HEK293 (cell line): ENCODE data around the gene GNB2.

Source experiments
- GLI4 ChIP-seq: fragments of 450-650 bp; formaldehyde crosslinking; IDR thresholded peaks from 2 replicates; pipeline ENCODE4 v1.5.1; 2016; ENCODE audit warnings: missing biosample characterization, missing genetic modification characterization
- KLF16 ChIP-seq: fragments of 450-650 bp; formaldehyde crosslinking; IDR thresholded peaks from 2 replicates; pipeline ENCODE4 v1.5.1; 2017; ENCODE audit warnings: missing biosample characterization, missing genetic modification characterization
- KLF9 ChIP-seq: fragments of 450-650 bp; formaldehyde crosslinking; IDR thresholded peaks from 2 replicates; pipeline ENCODE4 v1.5.1; 2016; ENCODE audit warnings: missing biosample characterization, missing genetic modification characterization, low read depth
- MZF1 ChIP-seq: fragments of 450-650 bp; formaldehyde crosslinking; IDR thresholded peaks from 2 replicates; pipeline ENCODE4 v1.5.1; 2017; ENCODE audit warnings: missing biosample characterization, missing genetic modification characterization, borderline replicate concordance
- REPIN1 ChIP-seq: fragments of 450-650 bp; formaldehyde crosslinking; IDR thresholded peaks from 2 replicates; pipeline ENCODE4 v1.5.1; 2017; ENCODE audit warnings: missing biosample characterization, missing genetic modification characterization, low read depth
- REST ChIP-seq: fragments of 450-650 bp; formaldehyde crosslinking; IDR thresholded peaks from 2 replicates; pipeline ENCODE4 v1.5.1; 2016; ENCODE audit warnings: missing biosample characterization, missing genetic modification characterization
- SP2 ChIP-seq: fragments of 450-650 bp; formaldehyde crosslinking; IDR thresholded peaks from 2 replicates; pipeline ENCODE4 v1.5.1; 2016; ENCODE audit warnings: missing biosample characterization, missing genetic modification characterization
- WT1 ChIP-seq: fragments of 450-650 bp; formaldehyde crosslinking; IDR thresholded peaks from 2 replicates; pipeline ENCODE4 v1.5.1; 2016; ENCODE audit warnings: missing biosample characterization, missing genetic modification characterization
- YY1 ChIP-seq: fragments of 450-650 bp; formaldehyde crosslinking; IDR thresholded peaks from 2 replicates; pipeline ENCODE4 v1.5.1; 2018; ENCODE audit warnings: missing biosample characterization, missing genetic modification characterization
- ZBTB10 ChIP-seq: fragments of 450-650 bp; formaldehyde crosslinking; IDR thresholded peaks from 2 replicates; pipeline ENCODE4 v1.5.1; 2016; ENCODE audit warnings: missing biosample characterization, missing genetic modification characterization
- ZBTB48 ChIP-seq: fragments of 450-650 bp; formaldehyde crosslinking; IDR thresholded peaks from 2 replicates; pipeline ENCODE4 v1.5.1; 2016; ENCODE audit warnings: missing biosample characterization, missing genetic modification characterization
- ZBTB8A ChIP-seq: fragments of 450-650 bp; formaldehyde crosslinking; IDR thresholded peaks from 2 replicates; pipeline ENCODE4 v1.5.1; 2016; ENCODE audit warnings: missing biosample characterization, missing genetic modification characterization
- ZFHX2 ChIP-seq: fragments of 450-650 bp; formaldehyde crosslinking; conservative IDR thresholded peaks from 2 replicates; pipeline ENCODE4 v1.5.1; 2016; ENCODE audit warnings: missing biosample characterization, missing genetic modification characterization
- ZNF112 ChIP-seq: fragments of 450-650 bp; formaldehyde crosslinking; IDR thresholded peaks from 2 replicates; pipeline ENCODE4 v1.5.0; 2017; ENCODE audit warnings: missing biosample characterization, missing genetic modification characterization
- ZNF169 ChIP-seq: fragments of 450-650 bp; formaldehyde crosslinking; IDR thresholded peaks from 2 replicates; pipeline ENCODE4 v1.5.1; 2016; ENCODE audit warnings: missing biosample characterization, missing genetic modification characterization
- ZNF175 ChIP-seq: fragments of 450-650 bp; formaldehyde crosslinking; IDR thresholded peaks from 2 replicates; pipeline ENCODE4 v1.5.1; 2016; ENCODE audit warnings: missing biosample characterization, missing genetic modification characterization
- ZNF248 ChIP-seq: fragments of 450-650 bp; formaldehyde crosslinking; IDR thresholded peaks from 2 replicates; pipeline ENCODE4 v1.5.1; 2017; ENCODE audit warnings: missing biosample characterization, missing genetic modification characterization
- ZNF26 ChIP-seq: fragments of 450-650 bp; formaldehyde crosslinking; IDR thresholded peaks from 2 replicates; pipeline ENCODE4 v1.5.1; 2016; ENCODE audit warnings: missing biosample characterization, missing genetic modification characterization
- ZNF280D ChIP-seq: fragments of 450-650 bp; formaldehyde crosslinking; IDR thresholded peaks from 2 replicates; pipeline ENCODE4 v1.5.1; 2016; ENCODE audit warnings: missing biosample characterization, missing genetic modification characterization
- ZNF354C ChIP-seq: fragments of 450-650 bp; formaldehyde crosslinking; IDR thresholded peaks from 2 replicates; pipeline ENCODE4 v1.5.1; 2016; ENCODE audit warnings: missing biosample characterization, missing genetic modification characterization, low read depth, borderline replicate concordance
- ZNF362 ChIP-seq: fragments of 450-650 bp; formaldehyde crosslinking; IDR thresholded peaks from 2 replicates; pipeline ENCODE4 v1.5.1; 2016; ENCODE audit warnings: missing biosample characterization, missing genetic modification characterization
- ZNF426 ChIP-seq: fragments of 450-650 bp; formaldehyde crosslinking; IDR thresholded peaks from 2 replicates; pipeline ENCODE4 v1.5.1; 2017; ENCODE audit warnings: missing biosample characterization, missing genetic modification characterization, mild to moderate bottlenecking, inconsistent platforms, moderate library complexity
- ZNF48 ChIP-seq: fragments of 450-650 bp; formaldehyde crosslinking; IDR thresholded peaks from 2 replicates; pipeline ENCODE4 v1.5.1; 2016; ENCODE audit warnings: missing biosample characterization, missing genetic modification characterization
- ZNF510 ChIP-seq: fragments of 450-650 bp; formaldehyde crosslinking; IDR thresholded peaks from 2 replicates; pipeline ENCODE4 v1.5.1; 2018; ENCODE audit warnings: mild to moderate bottlenecking, missing genetic modification characterization, missing biosample characterization; ENCODE audit not compliant: insufficient replicate concordance
- ZNF549 ChIP-seq: fragments of 450-650 bp; IDR thresholded peaks from 2 replicates; pipeline ENCODE4 v1.5.1; 2018; ENCODE audit warnings: missing biosample characterization, missing genetic modification characterization, mild to moderate bottlenecking, inconsistent platforms, moderate library complexity
- ZNF571 ChIP-seq: fragments of 450-650 bp; formaldehyde crosslinking; IDR thresholded peaks from 2 replicates; pipeline ENCODE4 v1.5.0; 2017; ENCODE audit warnings: missing biosample characterization, missing genetic modification characterization
- ZNF596 ChIP-seq: fragments of 450-650 bp; IDR thresholded peaks from 2 replicates; pipeline ENCODE4 v1.5.0; 2018; ENCODE audit warnings: missing biosample characterization, mild to moderate bottlenecking, missing genetic modification characterization, moderate library complexity
- ZNF629 ChIP-seq: fragments of 450-650 bp; formaldehyde crosslinking; IDR thresholded peaks from 2 replicates; pipeline ENCODE4 v1.5.1; 2017; ENCODE audit warnings: missing biosample characterization, missing genetic modification characterization
- ZNF76 ChIP-seq: fragments of 450-650 bp; formaldehyde crosslinking; IDR thresholded peaks from 2 replicates; pipeline ENCODE4; 2016; ENCODE audit warnings: low read depth, missing biosample characterization, missing genetic modification characterization, borderline replicate concordance

The GNB2 gene

GRCh38 chr7:100655908-100656674 lies 17.4 kb upstream of the GNB2 start, which contains the start of gene ACTL6B (continued):
- TF ChIP-seq YY1 (tag by site-specific recombination) (no peak), ZBTB8A (tag by site-specific recombination) (peak; percentile 64), MZF1 (tag by site-specific recombination) (no peak), ZNF510 (tag by site-specific recombination) (no peak), ZNF169 (no peak), ZBTB10 (no peak), ZNF112 (tag by site-specific recombination) (no peak), ZNF596 (tag by site-specific recombination) (no peak), ZNF248 (no peak), SP2 (tag by site-specific recombination) (peak; percentile 91), ZFHX2 (peak; percentile 97), ZNF280D (tag by site-specific recombination) (no peak), WT1 (tag by site-specific recombination) (no peak), ZBTB48 (no peak), ZNF48 (tag by site-specific recombination) (no peak), ZNF26 (tag by site-specific recombination) (no peak), REPIN1 (no peak), KLF16 (tag by site-specific recombination) (no peak), ZNF175 (tag by site-specific recombination) (no peak), ZNF426 (tag by site-specific recombination) (no peak), GLI4 (tag by site-specific recombination) (no peak), ZNF76 (0 out of 2 replicates have a peak, but pooled peaks have one; percentile 24), ZNF362 (tag by site-specific recombination) (no peak), ZNF354C (no peak), ZNF571 (tag by site-specific recombination) (no peak), KLF9 (no peak), ZNF549 (tag by site-specific recombination) (no peak), REST (tag by site-specific recombination) (peak; percentile 100), ZNF629 (tag by site-specific recombination) (no peak; the same call in 1 of the 2 replicates)
